ACHN (cell line): ENCODE results near the gene FRMPD2.
"Not testable (repeated sequence)": the region's sequence is repeated elsewhere in the genome, so short reads cannot be mapped to it uniquely, and the experiment has no call there.

Experiments used
- DNase-seq: peaks from one replicate; pipeline ENCODE4 v3.0.0-alpha.2; 2015
- in situ Hi-C: cut with HindIII; loops from 2 replicates; pipeline ENCODE4 v1.10.0; 2017; ENCODE audit warnings: low sequenced_read_pairs, low pct_ligation_motif_present, low pct_unique_long_range_greater_than_20kb

The FRMPD2 gene

GRCh38 chr10:48187713-48188485 is 86.6 kb downstream of the FRMPD2 start:
- in situ Hi-C loops: no loop called here
- peak; percentile 76 for DNase-seq

DNA sequence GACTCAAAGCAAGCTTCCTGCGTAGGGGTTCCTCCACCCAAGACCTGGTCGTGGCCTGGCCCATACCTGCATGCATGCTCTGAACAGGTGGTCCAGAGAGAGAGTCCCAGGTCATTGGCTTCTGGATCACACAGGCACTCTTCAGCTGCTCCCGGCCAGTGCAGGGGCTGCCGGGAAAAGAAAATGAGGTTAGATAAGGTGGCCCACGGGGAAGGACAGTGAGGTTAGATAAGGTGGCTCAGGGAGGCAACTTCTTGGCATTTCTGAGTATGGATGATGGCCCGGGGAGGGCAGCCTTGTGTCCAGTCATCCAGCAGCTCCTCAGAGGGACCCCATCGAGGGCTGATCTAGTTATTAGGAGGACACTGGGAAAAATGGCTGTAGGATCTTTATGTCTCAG is 87.4 kb downstream of the FRMPD2 start:
- in situ Hi-C loops: no loop called here
- DNase-seq: no peak

DNA sequence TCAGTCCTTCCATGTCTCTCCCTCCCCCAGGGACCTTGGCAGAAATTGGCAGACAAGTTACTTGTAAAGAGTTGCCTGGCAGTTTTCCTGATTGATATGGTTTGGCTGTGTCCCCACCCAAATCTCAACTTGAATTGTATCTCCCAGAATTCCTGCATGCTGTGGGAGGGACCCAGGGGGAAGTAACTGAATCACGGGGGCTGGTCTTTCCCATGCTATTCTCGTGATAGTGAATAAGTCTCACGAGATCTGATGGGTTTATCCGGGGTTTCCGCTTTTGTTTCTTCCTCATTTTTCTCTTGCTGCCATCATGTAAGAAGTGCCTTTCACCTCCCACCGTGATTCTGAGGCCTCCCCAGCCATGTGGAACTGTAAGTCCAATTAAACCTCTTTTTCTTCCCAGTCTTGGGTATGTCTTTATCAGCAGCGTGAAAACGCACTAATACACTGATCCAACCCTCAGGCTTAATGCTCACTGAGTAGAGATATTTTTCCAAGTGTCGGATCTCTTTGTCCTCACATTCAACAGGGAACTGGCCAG is 88.2 kb downstream of the FRMPD2 start:
- DNase-seq, in situ Hi-C loops: not testable (repeated sequence)

GRCh38 chr10:48184224-48184623 is 90.3 kb downstream of the FRMPD2 start:
- no peak for DNase-seq

GRCh38 chr10:48172715-48173114 is 101.8 kb downstream of the FRMPD2 start:
- DNase-seq, in situ Hi-C loops: not testable (repeated sequence)

More at GRCh38 chr10:48184224-48184623, 90.3 kb downstream of the FRMPD2 start:
- in situ Hi-C loops: no loop called here

DNA sequence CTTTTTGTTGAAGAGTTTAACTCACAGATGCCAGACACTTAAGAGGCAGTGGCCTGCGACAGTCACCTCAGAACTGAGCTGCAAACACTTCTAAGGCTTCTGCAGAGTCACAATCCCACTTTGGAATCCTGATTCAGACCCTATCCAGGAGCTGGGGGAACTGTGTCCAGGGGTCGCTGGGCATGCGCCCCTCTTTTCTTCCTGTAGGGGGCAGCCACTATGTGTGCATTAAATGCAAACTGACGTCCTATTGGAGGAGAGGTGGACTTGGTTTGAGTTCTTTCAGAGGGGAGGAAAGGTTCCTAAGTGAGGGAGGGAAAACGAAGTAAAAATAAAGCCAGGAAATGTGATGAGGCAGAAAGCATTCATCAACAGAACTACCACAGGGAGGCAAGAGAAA is 113.8 kb downstream of the FRMPD2 start:
- in situ Hi-C loops: not testable (repeated sequence)

DNA sequence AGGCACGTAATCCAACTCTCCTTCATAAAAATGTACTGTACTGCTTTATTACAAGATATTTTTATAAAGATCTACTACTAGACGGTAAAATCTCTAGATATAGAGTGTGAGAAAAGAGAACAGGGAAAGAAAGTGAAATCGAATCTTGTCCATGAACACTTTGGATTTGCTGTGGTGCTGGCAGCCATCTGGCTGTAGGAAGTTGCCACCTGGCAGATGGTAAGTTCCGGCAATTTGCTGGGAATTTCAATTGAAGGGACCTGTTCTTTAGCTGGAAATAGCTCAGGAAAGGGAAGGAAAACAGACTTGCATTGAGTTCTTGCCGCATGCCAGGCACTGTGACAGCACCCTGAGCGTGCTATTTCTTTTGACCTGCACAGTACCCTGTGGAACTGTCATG is 114.3 kb downstream of the FRMPD2 start:
- in situ Hi-C loops, DNase-seq: not testable (repeated sequence)

More for the DNA sequence above, 113.8 kb downstream of the FRMPD2 start:
- DNase-seq: not testable (repeated sequence)

DNA sequence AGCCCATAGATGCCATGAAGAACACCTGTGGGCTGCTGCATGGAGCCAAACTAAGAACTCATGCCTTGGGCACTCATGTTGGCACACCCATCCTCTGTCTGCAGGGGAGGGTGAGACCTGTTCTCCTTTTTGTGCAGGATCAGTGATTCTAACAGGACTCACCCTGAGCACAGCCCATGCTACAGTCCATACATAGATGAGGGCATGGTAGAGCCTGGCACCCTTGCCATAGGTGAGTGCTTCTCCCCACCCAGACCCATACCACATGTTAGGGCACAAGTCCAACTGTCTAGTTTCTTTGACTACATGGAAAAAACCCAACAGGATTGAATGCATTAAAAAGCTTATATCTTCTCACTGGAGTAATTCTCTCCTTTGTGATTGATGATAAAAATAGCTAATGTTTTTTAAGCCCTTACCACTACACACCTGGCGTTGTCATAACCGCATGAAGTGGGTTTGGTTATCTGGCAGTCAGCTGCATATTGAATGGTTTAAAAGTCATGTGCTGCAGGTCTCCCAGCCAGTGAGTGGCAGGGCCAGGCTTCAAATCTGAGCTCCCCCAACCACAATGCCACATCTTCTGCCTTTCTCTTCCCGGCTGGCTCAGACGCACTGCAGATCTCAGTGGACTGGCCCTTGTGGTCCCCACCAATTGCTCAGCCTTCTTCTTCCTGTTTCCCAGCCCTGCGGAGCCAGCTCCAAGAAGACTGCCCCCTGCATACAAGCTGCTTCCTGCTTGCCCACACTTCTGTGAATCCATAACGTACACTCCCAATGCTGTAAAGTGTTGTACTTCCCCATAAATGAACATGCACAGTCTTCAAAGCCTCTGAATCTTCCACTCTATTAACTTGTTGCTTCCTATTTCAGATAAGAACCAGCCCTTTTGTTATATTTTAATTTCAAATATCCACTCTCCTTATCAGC is 120.0 kb downstream of the FRMPD2 start:
- DNase-seq, in situ Hi-C loops: not testable (repeated sequence)

GRCh38 chr10:48147643-48148042 is 126.9 kb downstream of the FRMPD2 start:
- in situ Hi-C loops, DNase-seq: not testable (repeated sequence)

GRCh38 chr10:48143721-48144642 is 130.5 kb downstream of the FRMPD2 start:
- in situ Hi-C loops, DNase-seq: not testable (repeated sequence)

- DNase-seq, in situ Hi-C loops: not testable (repeated sequence)
Observed at GRCh38 chr10:48140949-48141348, 133.5 kb downstream of the FRMPD2 start.

- DNase-seq, in situ Hi-C loops: not testable (repeated sequence)
Observed at GRCh38 chr10:48139953-48140850, 134.3 kb downstream of the FRMPD2 start.

GRCh38 chr10:48128954-48129353 is 145.5 kb downstream of the FRMPD2 start:
- in situ Hi-C loops, DNase-seq: not testable (repeated sequence)

- in situ Hi-C loops: not testable (repeated sequence)
Observed at GRCh38 chr10:48126251-48126650, 148.2 kb downstream of the FRMPD2 start.

DNA sequence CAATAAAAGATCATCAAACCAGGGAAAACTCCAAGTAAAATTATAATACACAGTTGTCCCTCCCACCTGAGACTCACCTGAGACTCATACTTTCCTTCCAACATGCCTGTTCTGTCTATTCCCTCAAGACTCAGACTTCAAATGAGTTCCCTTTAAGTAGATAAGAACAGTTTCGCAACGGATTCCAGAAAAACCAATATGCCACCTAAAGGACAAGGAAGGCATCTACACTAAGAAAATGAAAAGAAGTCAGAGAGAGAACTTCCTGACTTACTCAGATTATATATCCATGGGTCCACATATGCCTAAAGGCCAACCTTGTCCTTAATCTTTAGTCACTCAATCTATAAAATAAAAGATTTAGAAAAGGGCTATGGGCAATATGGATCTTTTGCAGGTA is 148.9 kb downstream of the FRMPD2 start:
- in situ Hi-C loops, DNase-seq: not testable (repeated sequence)

More at GRCh38 chr10:48126251-48126650, 148.2 kb downstream of the FRMPD2 start:
- DNase-seq: not testable (repeated sequence)

DNA sequence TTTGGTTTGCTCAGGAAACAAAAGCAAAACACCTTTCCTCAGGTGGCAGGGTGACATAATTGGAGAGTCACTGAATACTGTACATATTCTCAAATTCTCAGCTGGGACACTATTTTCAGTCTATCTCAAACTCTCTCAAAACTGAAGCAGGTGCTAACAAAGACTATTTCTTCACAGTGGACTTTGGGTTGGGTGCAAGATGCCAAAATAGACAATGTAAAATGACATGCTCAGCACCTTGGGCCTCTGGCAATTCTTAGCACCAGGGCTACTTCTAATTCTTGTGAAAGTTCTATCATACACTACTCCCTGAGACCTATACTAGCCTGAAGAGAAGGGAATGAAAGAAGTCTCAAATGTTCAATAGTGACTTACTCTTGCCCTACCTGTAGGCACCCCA is 151.9 kb downstream of the FRMPD2 start:
- in situ Hi-C loops, DNase-seq: not testable (repeated sequence)

DNA sequence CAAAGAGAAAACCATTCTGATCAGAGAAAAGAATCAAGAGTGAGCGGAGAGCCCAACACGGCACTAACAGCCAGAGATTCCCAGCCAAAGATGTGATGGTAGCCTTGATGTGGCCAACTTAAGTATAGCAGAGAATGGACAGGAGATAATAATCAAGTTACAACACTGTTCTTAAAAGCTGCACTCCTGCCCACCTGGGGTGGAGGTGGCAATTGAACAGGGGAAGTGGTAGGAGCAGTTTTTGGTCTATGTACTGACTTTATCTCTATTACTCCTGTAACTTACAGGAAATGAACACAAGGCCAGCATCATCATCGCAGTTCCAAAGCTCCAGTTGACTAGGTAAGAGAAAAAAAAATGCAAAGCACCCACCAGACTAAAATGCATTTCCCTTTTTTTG is 164.2 kb downstream of the FRMPD2 start:
- in situ Hi-C loops, DNase-seq: not testable (repeated sequence)
